Posterior cingulate gyrus (tissue), 11 donors: ENCODE results near the gene CEPT1.

Source experiments
- DNase-seq, 10 donors: peaks; one replicate each; pipeline versions ENCODE4 v3.0.0 to v3.0.0-alpha.2; 2020 to 2021; ENCODE audit warnings: mixed read lengths in 3 of 10
- intact Hi-C: fragments of 100-400 bp; cut with DNase I; formaldehyde crosslinking; loops from one replicate; pipeline ENCODE4 v1.15.1; 2023

CEPT1 gene

GRCh38 chr1:111145963-111146768 lies 6.1 kb downstream of the CEPT1 start:
- DNase-seq = no peak
- intact Hi-C loops = no loop called here

- no peak for DNase-seq
- intact Hi-C loops = no loop called here
These were observed 7.9 kb downstream of the CEPT1 start for GRCh38 chr1:111147948-111148347.

GRCh38 chr1:111148376-111148881 lies 8.4 kb downstream of the CEPT1 start:
- intact Hi-C loops = no loop called here
- no peak for DNase-seq

- no peak for DNase-seq
- intact Hi-C loops = no loop called here
These were observed 11.8 kb downstream of the CEPT1 start for GRCh38 chr1:111151838-111152237.

GRCh38 chr1:111154021-111154999 lies 14.3 kb downstream of the CEPT1 start:
- intact Hi-C loops = no loop called here
- DNase-seq = no peak

- no peak for DNase-seq
These were observed 17.4 kb downstream of the CEPT1 start for GRCh38 chr1:111157431-111157830.

GRCh38 chr1:111161843-111162487 lies 21.9 kb downstream of the CEPT1 start:
- DNase-seq = no peak
- intact Hi-C loops = no loop called here

More at GRCh38 chr1:111157431-111157830, 17.4 kb downstream of the CEPT1 start:
- intact Hi-C loops = no loop called here

- intact Hi-C loops = no loop called here
- DNase-seq = no peak
These were observed 22.5 kb downstream of the CEPT1 start for GRCh38 chr1:111162488-111162880.

GRCh38 chr1:111163363-111163762 lies 23.3 kb downstream of the CEPT1 start:
- no peak for DNase-seq
- intact Hi-C loops = no loop called here

GRCh38 chr1:111164151-111164550 lies 24.1 kb downstream of the CEPT1 start:
- no peak for DNase-seq
- intact Hi-C loops = no loop called here

- intact Hi-C loops = no loop called here
- DNase-seq = no peak
These were observed 32.4 kb downstream of the CEPT1 start for GRCh38 chr1:111172463-111172862.

GRCh38 chr1:111174070-111174469 lies 34.0 kb downstream of the CEPT1 start:
- intact Hi-C loops = no loop called here
- DNase-seq = no peak

GRCh38 chr1:111175349-111175748 lies 35.3 kb downstream of the CEPT1 start:
- DNase-seq = no peak
- intact Hi-C loops = no loop called here

GRCh38 chr1:111176678-111177077 lies 36.7 kb downstream of the CEPT1 start:
- intact Hi-C loops = no loop called here
- DNase-seq = no peak

GRCh38 chr1:111179968-111180533 lies 40.0 kb downstream of the CEPT1 start:
- intact Hi-C loops = no loop called here
- DNase-seq = no peak

- DNase-seq = no peak
- intact Hi-C loops = no loop called here
These were observed 42.0 kb downstream of the CEPT1 start for GRCh38 chr1:111182052-111182451.

- intact Hi-C loops = no loop called here
- no peak for DNase-seq
These were observed 43.5 kb downstream of the CEPT1 start for GRCh38 chr1:111183308-111184069.

GRCh38 chr1:111184663-111185062 lies 44.6 kb downstream of the CEPT1 start:
- no peak for DNase-seq
- intact Hi-C loops = no loop called here

- no peak for DNase-seq
These were observed 51.0 kb downstream of the CEPT1 start for GRCh38 chr1:111190931-111191451.

More at GRCh38 chr1:111190931-111191451, 51.0 kb downstream of the CEPT1 start:
- intact Hi-C loops = no loop called here
